ENCODE data around the gene ZFTA.
A peak's percentile ranks its signal among the peaks of the same experiment; 100 is the strongest.
"Not testable (repeated sequence)": the region's sequence is repeated elsewhere in the genome, so short reads cannot be mapped to it uniquely, and the experiment has no call there.

Gene ZFTA

GRCh38 chr11:63768237-63769041, at the start of gene ZFTA:
ZFTA (minus strand) TSS chr11:63768775; CDS start chr11:63768622, 153 bp downstream.
- no peak for DNase-seq

GRCh38 chr11:63817758-63818498, 49.4 kb upstream of the ZFTA start:
- no peak for DNase-seq

GRCh38 chr11:63816732-63817131, 48.2 kb upstream of the ZFTA start:
- no peak for DNase-seq

- no peak for DNase-seq
These were observed 47.6 kb upstream of the ZFTA start for GRCh38 chr11:63816166-63816565.

- DNase-seq, result no peak
These were observed 45.8 kb upstream of the ZFTA start for GRCh38 chr11:63814383-63814736.

GRCh38 chr11:63813563-63814382, 45.2 kb upstream of the ZFTA start:
- peak; percentile 8 for DNase-seq

- DNase-seq, result peak; percentile 31
These were observed 44.5 kb upstream of the ZFTA start, which contains the start of gene SPINDOC for GRCh38 chr11:63813035-63813562. SPINDOC (plus strand) TSS chr11:63813456; CDS start chr11:63813687, 231 bp downstream.

GRCh38 chr11:63811522-63811921, 42.9 kb upstream of the ZFTA start:
- DNase-seq, result no peak

- not testable (repeated sequence) for DNase-seq
These were observed 41.8 kb upstream of the ZFTA start for GRCh38 chr11:63810383-63810782.

GRCh38 chr11:63805844-63806415, 37.4 kb upstream of the ZFTA start:
- DNase-seq, result no peak

GRCh38 chr11:63804259-63804658, 35.7 kb upstream of the ZFTA start:
- DNase-seq, result no peak

- no peak for DNase-seq
These were observed 34.3 kb upstream of the ZFTA start for GRCh38 chr11:63802637-63803414.

GRCh38 chr11:63800921-63801320, 32.3 kb upstream of the ZFTA start:
- DNase-seq, result no peak

GRCh38 chr11:63795066-63795465, 26.5 kb upstream of the ZFTA start:
- no peak for DNase-seq

GRCh38 chr11:63793161-63793560, 24.6 kb upstream of the ZFTA start:
- DNase-seq, result no peak

GRCh38 chr11:63791495-63792167, 23.1 kb upstream of the ZFTA start:
- DNase-seq, result no peak

- no peak for DNase-seq
These were observed 17.2 kb upstream of the ZFTA start for GRCh38 chr11:63785823-63786222.

- DNase-seq, result no peak
These were observed 15.5 kb upstream of the ZFTA start for GRCh38 chr11:63783925-63784592.

GRCh38 chr11:63782749-63783148, 14.2 kb upstream of the ZFTA start:
- no peak for DNase-seq

- DNase-seq, result no peak
These were observed 10.5 kb upstream of the ZFTA start for GRCh38 chr11:63779039-63779438.

- DNase-seq, result no peak
These were observed 6.6 kb upstream of the ZFTA start for GRCh38 chr11:63775191-63775590.
